Measurements from ENCODE around the gene ATXN7L1.

DNA sequence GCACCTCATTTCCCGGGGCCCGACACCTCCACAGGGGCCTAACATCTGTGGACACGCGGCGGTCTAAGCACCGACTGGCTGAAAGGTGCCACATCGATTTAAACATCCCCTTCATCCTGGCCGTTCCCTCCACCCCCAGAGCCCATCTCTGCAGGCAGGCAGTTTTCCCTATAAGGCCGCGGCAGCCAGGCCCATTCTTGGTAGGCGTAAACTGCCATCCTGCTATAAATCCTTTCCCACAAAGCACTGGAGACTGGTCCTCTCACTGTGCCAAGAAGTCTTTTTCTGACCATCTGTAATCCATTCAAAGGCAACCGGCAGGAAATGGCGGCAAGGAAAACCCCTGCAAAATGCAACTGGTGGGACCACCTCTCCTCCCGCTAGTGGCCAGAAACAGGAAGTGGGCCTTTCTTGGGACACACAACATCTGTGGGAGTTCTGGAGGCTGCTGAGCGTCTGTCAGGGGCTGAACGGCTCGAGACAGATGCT lies 22.4 kb downstream of the ATXN7L1 start:
- TF ChIP-seq CTCF (conservative IDR thresholded peaks at IDR 0.05; ENCODE audit: low read depth, low read length) (no peak), POLR2A (IDR thresholded peaks at IDR 0.05; ENCODE audit: low read depth, low read length) (no peak), SMC3 (IDR thresholded peaks at IDR 0.05; ENCODE audit: low read depth, low read length) (no peak), RAD21 (IDR thresholded peaks at IDR 0.05; ENCODE audit: low read length) (no peak), RFX5 (IDR thresholded peaks at IDR 0.05; ENCODE audit: low read depth, low read length) (no peak), USF2 (IDR thresholded peaks at IDR 0.05; ENCODE audit: low read depth, low read length) (no peak), MAFK (IDR thresholded peaks at IDR 0.05; ENCODE audit: low read depth, low read length) (no peak), MXI1 (IDR thresholded peaks at IDR 0.05; ENCODE audit: borderline replicate concordance, low read depth, low read length) (no peak), CHD1 (IDR thresholded peaks at IDR 0.05; ENCODE audit: low read depth, low read length) (no peak)

All from IMR-90 (cell line).